Uterus (tissue), 4 donors: Measurements from ENCODE around the gene PRSS56. TPM values are rescaled to one million over a fixed set of nuclear protein-coding genes. Genes with fewer than 3 reads are reported as not detected.
"Not testable (repeated sequence)": the region's sequence is repeated elsewhere in the genome, so short reads cannot be mapped to it uniquely, and the experiment has no call there.

Experiments used
- DNase-seq, 2 donors: peaks; one replicate each; pipeline ENCODE4 v3.0.0-alpha.2; 2019 to 2020
- H3K27ac ChIP-seq, 2 donors: fragments of 200-600 bp; sonication (generic); 1 replicate in 1 of 2; 2 replicates in 1 of 2; pipeline ENCODE4 v1.5.1; 2016 to 2018
- H3K27me3 ChIP-seq, 2 donors: fragments of 200-600 bp; sonication (generic); one replicate each; pipeline ENCODE4 v1.5.1; 2018 to 2019; ENCODE audit warnings: control low read depth in 1 of 2
- H3K36me3 ChIP-seq, 2 donors: fragments of 200-600 bp; sonication (generic); one replicate each; pipeline ENCODE4 v1.5.1; 2019; ENCODE audit warnings: control low read depth in 1 of 2
- H3K4me1 ChIP-seq, 2 donors: fragments of 200-600 bp; sonication (generic); one replicate each; pipeline ENCODE4 v1.5.1; 2018 to 2019; ENCODE audit warnings: control low read depth in 1 of 2
- H3K4me3 ChIP-seq, 2 donors: fragments of 200-600 bp; sonication (generic); 1 replicate in 1 of 2; 2 replicates in 1 of 2; pipeline ENCODE4 v1.5.1; 2018 to 2019; ENCODE audit warnings: mild to moderate bottlenecking in 1 of 2
- H3K9me3 ChIP-seq, 2 donors: fragments of 200-600 bp; sonication (generic); one replicate each; pipeline ENCODE4 v1.5.1; 2019; ENCODE audit warnings: control low read depth in 1 of 2
- CTCF ChIP-seq, 4 experiments: fragments of 200-600 bp in 2 of 4; fragments of 450-650 bp in 2 of 4; sonication (generic) in 2 of 4; IDR thresholded peaks; one replicate each; pipeline ENCODE4 v1.5.1; 2016 to 2019; ENCODE audit warnings: antibody characterized with exemption in 4 of 4, mild to moderate bottlenecking in 2 of 4, moderate library complexity in 1 of 4
- POLR2A ChIP-seq, 2 donors: fragments of 450-650 bp; IDR thresholded peaks; one replicate each; pipeline ENCODE4 v1.6.1; 2016; ENCODE audit warnings: antibody characterized with exemption in 2 of 2, mild to moderate bottlenecking in 1 of 2, moderate library complexity in 1 of 2
- intact Hi-C: fragments of 100-400 bp; cut with DNase I; formaldehyde crosslinking; loops from one replicate; pipeline ENCODE4 v1.15.1; 2023; ENCODE audit warnings: low total_unique reads
- total RNA-seq, 4 donors: library from RNA; depleted of rRNA in 3 of 4; stranded (reverse); fragments of >200 nt in 3 of 4; gene quantifications; one replicate each; pipeline versions ENCODE4 v1.1.0 to v1.2.4, GENCODE V29; 2014 to 2023
- donor health status: DM: yes; HTN: yes; CAD: no.

The PRSS56 gene
- total RNA-seq, 4 donors from 2014 or later: not detected

- no peak overlapping the region for H3K27ac ChIP-seq
- no peak for DNase-seq
- no peaks in the 10 kb centered on the region for H3K4me1 ChIP-seq
- no peaks in the 10 kb centered on the region for H3K27me3 ChIP-seq
- no peak overlapping the region for H3K4me3 ChIP-seq
- intact Hi-C loops: no loop called here
- no peaks in the 10 kb centered on the region for H3K36me3 ChIP-seq
- H3K9me3 ChIP-seq: no peaks in the 10 kb centered on the region
- TF ChIP-seq CTCF (IDR thresholded peaks at IDR 0.05) (no peak), POLR2A (IDR thresholded peaks at IDR 0.05) (no peak)
Measured at GRCh38 chr2:232569541-232569940, 49.4 kb downstream of the PRSS56 start.

DNA sequence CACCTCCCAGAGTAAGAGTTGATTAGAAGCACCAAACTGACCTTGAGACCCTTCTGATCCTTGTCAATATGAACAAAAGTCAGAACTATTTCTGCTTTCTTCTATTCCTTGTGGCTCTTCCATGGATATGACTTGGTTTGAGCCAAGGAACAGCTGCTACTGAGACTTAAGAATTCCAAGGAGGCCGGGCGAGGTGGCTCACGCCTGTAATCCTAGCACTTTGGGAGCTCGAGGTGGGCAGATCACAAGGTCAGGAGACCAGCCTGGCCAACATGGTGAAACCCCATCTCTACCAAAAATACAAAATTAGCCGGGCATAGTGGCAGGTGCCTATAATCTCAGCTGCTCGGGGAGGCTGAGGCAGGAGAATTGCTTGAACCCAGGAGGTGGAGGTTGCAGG, 50.3 kb downstream of the PRSS56 start:
- H3K4me3 ChIP-seq, H3K4me1 ChIP-seq, intact Hi-C loops, DNase-seq, H3K9me3 ChIP-seq, H3K27me3 ChIP-seq, H3K27ac ChIP-seq, H3K36me3 ChIP-seq: not testable (repeated sequence)

DNA sequence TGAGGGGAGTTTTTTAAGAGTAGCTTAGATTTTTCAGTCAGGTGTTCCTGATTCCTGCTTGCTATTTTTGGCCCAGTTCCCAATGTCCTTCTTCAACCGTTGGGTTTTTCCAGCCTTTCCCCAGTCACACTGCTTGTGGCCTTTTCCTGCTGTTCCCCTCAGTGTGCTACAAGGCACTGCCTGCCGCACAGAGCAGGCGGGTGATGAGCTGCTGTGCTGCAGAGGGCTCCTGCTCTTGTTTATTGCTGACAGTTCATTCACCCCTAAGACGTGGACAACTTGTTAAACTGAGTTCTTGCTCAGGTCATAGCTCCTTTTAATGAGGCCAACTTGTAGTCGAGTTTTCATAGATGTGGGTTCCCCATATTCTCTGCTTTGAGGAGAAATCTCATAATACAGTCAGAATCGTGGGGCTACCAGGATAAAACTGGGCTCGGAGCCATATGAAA, 50.9 kb downstream of the PRSS56 start:
- no peak for DNase-seq
- no peaks in the 10 kb centered on the region for H3K9me3 ChIP-seq
- intact Hi-C loops: no loop called here
- no peak for TF ChIP-seq POLR2A (IDR thresholded peaks at IDR 0.05)
- no peak for TF ChIP-seq CTCF (IDR thresholded peaks at IDR 0.05)
- no peaks in the 10 kb centered on the region for H3K27me3 ChIP-seq
- H3K36me3 ChIP-seq: no peaks in the 10 kb centered on the region
- H3K4me3 ChIP-seq: no peak overlapping the region
- no peak overlapping the region for H3K27ac ChIP-seq
- H3K4me1 ChIP-seq: no peaks in the 10 kb centered on the region

GRCh38 chr2:232573042-232573441, 52.9 kb downstream of the PRSS56 start:
- no peak overlapping the region for H3K27ac ChIP-seq
- H3K36me3 ChIP-seq: no peaks in the 10 kb centered on the region
- intact Hi-C loops: no loop called here

DNA sequence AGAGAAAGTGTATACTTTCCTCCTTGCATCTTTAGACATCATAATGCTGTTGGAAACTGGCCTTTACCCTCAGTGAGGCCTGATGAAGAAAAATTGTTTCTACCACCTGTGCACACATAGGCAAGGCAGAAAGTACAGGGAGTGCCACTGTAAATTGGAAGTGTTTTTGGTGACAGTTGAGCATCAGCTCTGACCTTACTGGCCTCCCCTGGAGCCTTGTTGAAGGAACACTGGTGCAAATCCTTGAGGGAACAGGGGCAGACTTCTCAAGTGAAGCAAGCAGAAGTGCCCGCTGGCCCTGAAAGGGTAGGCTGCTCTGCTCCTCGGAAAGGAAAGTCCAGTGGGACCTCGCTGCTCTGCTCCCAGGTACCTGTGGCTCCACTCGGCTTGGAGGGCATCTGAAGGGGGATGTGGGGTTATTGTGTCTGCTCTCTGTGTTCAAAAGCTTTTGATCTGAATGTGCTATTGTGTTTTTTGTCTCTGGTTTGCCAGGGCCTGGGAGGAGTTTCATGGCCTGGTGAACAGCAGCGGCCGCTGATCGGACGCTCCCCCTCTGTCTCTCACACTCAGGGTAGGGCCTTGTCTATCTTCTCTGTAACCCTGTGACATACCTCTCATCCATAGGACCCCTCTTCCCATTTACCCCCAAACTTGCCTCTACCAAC, 53.7 kb downstream of the PRSS56 start:
- H3K9me3 ChIP-seq: no peaks in the 10 kb centered on the region
- no peak overlapping the region for H3K4me3 ChIP-seq
- no peaks in the 10 kb centered on the region for H3K27me3 ChIP-seq
- intact Hi-C loops: no loop called here
- H3K27ac ChIP-seq: no peak overlapping the region
- TF ChIP-seq POLR2A (IDR thresholded peaks at IDR 0.05): no peak
- no peak for DNase-seq
- no peaks in the 10 kb centered on the region for H3K4me1 ChIP-seq
- H3K36me3 ChIP-seq: no peaks in the 10 kb centered on the region

More at GRCh38 chr2:232573042-232573441, 52.9 kb downstream of the PRSS56 start:
- Histone ChIP-seq H3K4me3 (no peak overlapping the region), H3K4me1 (no peaks in the 10 kb centered on the region), H3K9me3 (no peaks in the 10 kb centered on the region), H3K27me3 (no peaks in the 10 kb centered on the region)
- TF ChIP-seq POLR2A (IDR thresholded peaks at IDR 0.05) (no peak), CTCF (IDR thresholded peaks at IDR 0.05) (no peak)
- no peak for DNase-seq

DNA sequence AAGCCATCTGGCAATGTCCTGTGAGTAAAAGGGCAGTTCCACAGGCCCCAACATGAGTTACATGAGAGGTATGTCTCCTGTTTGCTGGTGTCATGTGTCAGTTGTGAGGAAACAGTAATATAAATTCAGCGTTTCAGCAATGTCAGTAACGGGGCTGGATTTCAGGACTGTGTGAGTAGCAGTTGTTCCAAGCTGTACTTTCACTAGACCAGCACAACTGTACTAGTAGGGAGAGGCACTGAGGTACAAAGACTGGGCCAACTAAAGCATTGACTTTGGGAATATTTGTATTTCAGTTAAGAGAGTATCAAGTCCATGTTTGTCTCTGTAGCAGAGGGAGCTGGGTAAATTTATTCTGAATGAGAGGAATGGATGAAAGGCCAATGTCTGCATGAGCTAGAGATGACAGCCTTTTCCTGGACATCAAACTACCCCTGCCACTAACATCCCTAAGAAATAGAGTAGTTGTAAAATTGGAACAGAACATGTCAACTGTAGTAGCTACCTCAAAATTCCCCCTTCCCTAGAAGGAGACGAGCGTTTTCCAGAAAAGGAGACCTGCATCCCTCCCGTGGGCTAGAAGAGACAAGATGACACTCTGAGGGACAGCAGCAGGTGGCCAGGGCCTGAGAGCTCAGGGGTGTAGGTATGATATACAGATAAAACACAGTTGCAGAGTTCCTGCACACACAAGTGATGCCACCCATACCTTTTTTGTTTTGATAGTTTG, 54.7 kb downstream of the PRSS56 start:
- H3K4me1 ChIP-seq: no peaks in the 10 kb centered on the region
- H3K36me3 ChIP-seq: no peaks in the 10 kb centered on the region
- no peak overlapping the region for H3K27ac ChIP-seq
- TF ChIP-seq POLR2A (IDR thresholded peaks at IDR 0.05) (no peak), CTCF (IDR thresholded peaks at IDR 0.05) (no peak)
- intact Hi-C loops: no loop called here
- DNase-seq: no peak
- no peaks in the 10 kb centered on the region for H3K27me3 ChIP-seq
- H3K4me3 ChIP-seq: no peak overlapping the region
- no peaks in the 10 kb centered on the region for H3K9me3 ChIP-seq
